Lower lobe of right lung (tissue), 2 donors: ENCODE measurements around the gene PARP16. TPM values are rescaled to one million over a fixed set of nuclear protein-coding genes. Genes with fewer than 3 reads are reported as not detected.

Experiments used
- ATAC-seq, 2 donors: fragments of 200-7000 bp; cut with Tn5 transposase; one replicate each; pipeline ENCODE4 v1.9.1; 2020 to 2022; ENCODE audit warnings: mild to moderate bottlenecking in 2 of 2, moderate library complexity in 2 of 2
- DNase-seq: peaks from one replicate; pipeline ENCODE4 v3.0.0-alpha.2; 2020
- H3K27ac ChIP-seq: fragments of 200-600 bp; one replicate; pipeline ENCODE4 v1.8.0; 2022
- H3K27me3 ChIP-seq: fragments of 200-600 bp; one replicate; pipeline ENCODE4 v1.8.0; 2022; ENCODE audit warnings: low read depth
- H3K36me3 ChIP-seq: fragments of 200-600 bp; one replicate; pipeline ENCODE4 v1.8.0; 2022; ENCODE audit warnings: mild to moderate bottlenecking
- H3K4me1 ChIP-seq: fragments of 200-600 bp; one replicate; pipeline ENCODE4 v1.8.0; 2022
- H3K4me3 ChIP-seq: fragments of 200-600 bp; one replicate; pipeline ENCODE4 v1.8.0; 2022; ENCODE audit warnings: mild to moderate bottlenecking
- H3K9me3 ChIP-seq: fragments of 200-600 bp; one replicate; pipeline ENCODE4 v1.8.0; 2022
- CTCF ChIP-seq: fragments of 200-600 bp; IDR thresholded peaks from one replicate; pipeline ENCODE4 v1.8.0; 2022; ENCODE audit warnings: antibody characterized with exemption, mild to moderate bottlenecking
- intact Hi-C: fragments of 100-400 bp; cut with DNase I; formaldehyde crosslinking; loops from one replicate; pipeline ENCODE4 v1.11.0; 2022
- total RNA-seq: library from RNA; stranded (reverse); fragmentation: NEBNext Ultra II Directional; extraction: Animal tissue kit (Norgen Biotek cat#: 25700); gene quantifications from one replicate; pipeline ENCODE4 v1.2.1, GENCODE V29; 2021
- donor health status: DM: no; HTN: yes; CAD: no; lungs with severe emphysema.

PARP16 gene
- total RNA-seq, 1 donor from 2014 or later = 8.8 TPM

- Histone ChIP-seq H3K4me3 (no peak overlapping the region), H3K27ac (no peak overlapping the region), H3K27me3 (no peaks in the 10 kb centered on the region), H3K36me3 (no peaks in the 10 kb centered on the region), H3K9me3 (no peaks in the 10 kb centered on the region), H3K4me1 (peaks cover 24% of the 10 kb centered on the region)
- ATAC-seq (no peak), DNase-seq (no peak)
- TF ChIP-seq CTCF = no peak
- intact Hi-C loops = no loop called here
Measured at GRCh38 chr15:65298731-65299130, 12.0 kb upstream of the PARP16 start.

- DNase-seq (no peak), ATAC-seq (no peak)
- Histone ChIP-seq H3K27ac (no peak overlapping the region), H3K4me1 (peaks cover 21% of the 10 kb centered on the region), H3K9me3 (no peaks in the 10 kb centered on the region), H3K36me3 (no peaks in the 10 kb centered on the region), H3K4me3 (no peak overlapping the region), H3K27me3 (no peaks in the 10 kb centered on the region)
- intact Hi-C loops = no loop called here
- TF ChIP-seq CTCF = no peak
Measured at GRCh38 chr15:65292938-65293518, 6.3 kb upstream of the PARP16 start.

GRCh38 chr15:65290228-65290627 lies 3.5 kb upstream of the PARP16 start:
- Histone ChIP-seq H3K36me3 (no peaks in the 10 kb centered on the region), H3K9me3 (no peaks in the 10 kb centered on the region), H3K27ac (no peak overlapping the region), H3K4me1 (peaks cover 18% of the 10 kb centered on the region), H3K27me3 (no peaks in the 10 kb centered on the region), H3K4me3 (no peak overlapping the region)
- no peak for TF ChIP-seq CTCF
- intact Hi-C loops = no loop called here
- DNase-seq = no peak
- ATAC-seq = no peak

GRCh38 chr15:65289261-65289854 lies 2.7 kb upstream of the PARP16 start:
- H3K27ac ChIP-seq = no peak overlapping the region
- no peaks in the 10 kb centered on the region for H3K36me3 ChIP-seq
- H3K9me3 ChIP-seq = no peaks in the 10 kb centered on the region
- no peak for DNase-seq
- ATAC-seq = no peak
- TF ChIP-seq CTCF = no peak
- no peaks in the 10 kb centered on the region for H3K27me3 ChIP-seq
- H3K4me1 ChIP-seq = peaks cover 20% of the 10 kb centered on the region
- intact Hi-C loops = no loop called here
- H3K4me3 ChIP-seq = no peak overlapping the region

GRCh38 chr15:65287520-65287855 lies 805 bp upstream of the PARP16 start:
- DNase-seq (no peak), ATAC-seq (no peak)
- H3K9me3 ChIP-seq = no peaks in the 10 kb centered on the region
- H3K27ac ChIP-seq = peak overlapping the region; percentile 90
- intact Hi-C loops = no loop called here
- H3K4me3 ChIP-seq = peak overlapping the region; percentile 76
- no peaks in the 10 kb centered on the region for H3K27me3 ChIP-seq
- H3K4me1 ChIP-seq = peaks cover 15% of the 10 kb centered on the region
- no peak for TF ChIP-seq CTCF
- H3K36me3 ChIP-seq = no peaks in the 10 kb centered on the region
